GM18870 (cell line): ENCODE results near the gene MAP3K2.

Experiments
- ATAC-seq: cut with Tn5 transposase; IDR thresholded peaks from one replicate; pipeline ENCODE4 v1.9.1; 2021; ENCODE audit warnings: moderate library complexity; ENCODE audit not compliant: unreplicated experiment

The MAP3K2 gene, protein sequence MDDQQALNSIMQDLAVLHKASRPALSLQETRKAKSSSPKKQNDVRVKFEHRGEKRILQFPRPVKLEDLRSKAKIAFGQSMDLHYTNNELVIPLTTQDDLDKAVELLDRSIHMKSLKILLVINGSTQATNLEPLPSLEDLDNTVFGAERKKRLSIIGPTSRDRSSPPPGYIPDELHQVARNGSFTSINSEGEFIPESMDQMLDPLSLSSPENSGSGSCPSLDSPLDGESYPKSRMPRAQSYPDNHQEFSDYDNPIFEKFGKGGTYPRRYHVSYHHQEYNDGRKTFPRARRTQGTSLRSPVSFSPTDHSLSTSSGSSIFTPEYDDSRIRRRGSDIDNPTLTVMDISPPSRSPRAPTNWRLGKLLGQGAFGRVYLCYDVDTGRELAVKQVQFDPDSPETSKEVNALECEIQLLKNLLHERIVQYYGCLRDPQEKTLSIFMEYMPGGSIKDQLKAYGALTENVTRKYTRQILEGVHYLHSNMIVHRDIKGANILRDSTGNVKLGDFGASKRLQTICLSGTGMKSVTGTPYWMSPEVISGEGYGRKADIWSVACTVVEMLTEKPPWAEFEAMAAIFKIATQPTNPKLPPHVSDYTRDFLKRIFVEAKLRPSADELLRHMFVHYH

DNA sequence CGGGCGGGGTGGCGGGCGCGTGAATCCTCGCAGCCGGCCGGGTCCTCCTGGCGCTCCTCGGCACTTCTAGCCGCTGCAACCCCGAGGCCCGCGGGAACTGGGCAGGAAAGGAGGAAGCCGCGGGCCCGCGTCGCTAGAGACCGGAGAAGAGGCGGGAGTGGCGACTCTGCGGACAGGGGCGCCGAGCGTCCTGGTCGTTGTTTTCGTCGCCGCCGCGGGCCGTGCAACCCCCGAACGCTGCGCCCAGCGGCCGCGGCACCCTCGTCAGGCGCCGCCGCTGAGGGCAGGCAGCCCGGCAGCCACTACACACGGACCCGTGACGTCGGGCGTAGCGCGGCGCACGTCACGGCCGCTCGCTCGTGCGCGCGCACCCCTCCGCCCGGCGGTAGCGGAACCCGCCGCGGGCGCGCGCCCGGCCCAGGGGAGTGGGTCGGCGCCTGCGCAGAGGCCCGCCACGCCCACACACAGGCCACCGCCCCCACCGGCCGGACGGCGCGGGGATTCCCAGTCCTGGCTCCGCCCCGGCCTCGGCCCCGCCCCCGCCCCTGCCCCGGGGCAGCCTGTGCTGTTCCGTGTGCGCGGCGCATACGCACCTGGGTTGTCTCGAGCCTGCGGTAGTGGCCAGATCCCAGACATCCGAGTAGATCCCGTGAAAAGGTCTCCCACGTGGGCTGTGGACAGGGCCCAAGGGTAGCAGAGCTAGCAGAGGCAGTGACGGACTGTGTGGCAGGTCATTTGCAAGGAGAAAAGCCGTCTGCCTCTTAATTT, at the start of gene MAP3K2:
TSS of gene MAP3K2 (minus strand) at position 321 of the 768 bp plus-strand sequence. CDS start 44,846 bp downstream, outside the sequence.
- ATAC-seq = peak; percentile 53

DNA sequence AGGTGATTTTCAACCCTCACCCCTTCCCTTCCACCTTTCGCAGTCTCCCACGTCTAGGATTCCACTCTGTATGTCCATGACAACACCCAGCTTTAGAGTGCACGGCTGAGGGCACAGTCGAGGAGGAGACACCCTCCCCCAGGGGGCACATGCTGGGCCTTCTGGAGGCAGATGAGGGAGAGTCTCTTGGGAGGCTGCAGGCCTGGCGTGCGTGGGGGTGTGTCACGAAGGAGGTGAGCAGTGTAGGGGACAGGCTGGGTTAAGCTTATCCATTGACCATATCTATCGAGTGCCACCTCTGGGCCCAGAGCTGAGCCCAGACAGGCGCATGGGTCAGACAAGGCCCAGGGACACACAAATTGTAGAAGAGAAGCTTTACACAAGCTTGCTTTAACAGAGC, 49.3 kb upstream of the MAP3K2 start:
- ATAC-seq = no peak

DNA sequence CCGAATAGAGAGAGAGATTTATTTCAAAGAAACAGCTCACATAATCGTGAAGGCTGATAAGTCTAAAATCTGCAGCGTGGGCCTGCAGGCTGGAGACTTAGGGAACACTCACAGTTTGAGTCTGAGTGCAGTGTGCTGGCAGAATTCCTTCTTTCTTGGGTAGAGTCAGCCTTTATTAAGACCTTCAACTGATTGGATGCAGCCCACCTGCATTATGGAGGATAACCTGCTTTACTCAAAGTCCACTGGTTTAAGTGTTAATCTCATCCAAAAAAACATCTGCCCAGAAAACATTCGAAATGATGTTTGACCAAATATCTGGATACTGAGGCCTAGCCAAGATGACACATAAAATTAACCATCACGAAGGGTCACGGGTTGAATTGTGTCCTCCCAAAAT, 46.7 kb upstream of the MAP3K2 start:
- no peak for ATAC-seq

DNA sequence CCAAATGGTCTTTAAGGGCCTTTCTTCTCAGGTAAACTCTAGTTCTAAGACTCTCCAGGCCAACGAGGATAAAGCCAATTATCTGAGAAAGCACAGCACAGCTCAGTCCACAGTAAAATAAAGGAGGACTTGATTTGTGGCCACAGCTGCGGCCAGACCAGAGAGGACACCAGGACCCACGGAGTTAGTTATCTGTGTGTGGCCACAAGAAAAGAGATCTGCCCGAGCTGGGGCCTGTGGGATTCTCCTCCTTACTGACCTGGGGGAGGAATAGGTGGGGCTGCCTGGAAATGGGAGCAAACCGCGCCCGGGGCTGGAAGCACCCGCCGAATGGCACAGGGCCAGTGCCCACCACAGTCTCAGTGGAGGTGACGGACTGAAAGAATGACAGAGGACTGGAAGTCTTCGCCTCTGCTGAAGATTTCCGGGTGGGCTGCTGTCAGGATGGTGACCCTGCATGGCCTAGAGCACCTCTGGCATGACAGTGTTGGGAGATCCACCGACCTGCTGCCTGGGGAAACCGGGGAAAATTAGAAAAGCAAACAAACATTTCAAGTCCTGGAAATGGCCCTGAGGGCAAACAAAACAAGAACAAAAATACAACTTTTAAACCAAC, 43.7 kb upstream of the MAP3K2 start:
- no peak for ATAC-seq

- ATAC-seq = no peak
These were observed 42.2 kb upstream of the MAP3K2 start for GRCh38 chr2:127429844-127430425.

- ATAC-seq = no peak
These were observed 41.5 kb upstream of the MAP3K2 start for GRCh38 chr2:127429291-127429690.

DNA sequence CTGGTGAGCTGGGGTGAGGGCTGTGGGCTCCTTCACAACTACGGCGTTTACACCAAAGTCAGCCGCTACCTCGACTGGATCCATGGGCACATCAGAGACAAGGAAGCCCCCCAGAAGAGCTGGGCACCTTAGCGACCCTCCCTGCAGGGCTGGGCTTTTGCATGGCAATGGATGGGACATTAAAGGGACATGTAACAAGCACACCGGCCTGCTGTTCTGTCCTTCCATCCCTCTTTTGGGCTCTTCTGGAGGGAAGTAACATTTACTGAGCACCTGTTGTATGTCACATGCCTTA, 41.0 kb upstream of the MAP3K2 start:
- ATAC-seq = no peak

DNA sequence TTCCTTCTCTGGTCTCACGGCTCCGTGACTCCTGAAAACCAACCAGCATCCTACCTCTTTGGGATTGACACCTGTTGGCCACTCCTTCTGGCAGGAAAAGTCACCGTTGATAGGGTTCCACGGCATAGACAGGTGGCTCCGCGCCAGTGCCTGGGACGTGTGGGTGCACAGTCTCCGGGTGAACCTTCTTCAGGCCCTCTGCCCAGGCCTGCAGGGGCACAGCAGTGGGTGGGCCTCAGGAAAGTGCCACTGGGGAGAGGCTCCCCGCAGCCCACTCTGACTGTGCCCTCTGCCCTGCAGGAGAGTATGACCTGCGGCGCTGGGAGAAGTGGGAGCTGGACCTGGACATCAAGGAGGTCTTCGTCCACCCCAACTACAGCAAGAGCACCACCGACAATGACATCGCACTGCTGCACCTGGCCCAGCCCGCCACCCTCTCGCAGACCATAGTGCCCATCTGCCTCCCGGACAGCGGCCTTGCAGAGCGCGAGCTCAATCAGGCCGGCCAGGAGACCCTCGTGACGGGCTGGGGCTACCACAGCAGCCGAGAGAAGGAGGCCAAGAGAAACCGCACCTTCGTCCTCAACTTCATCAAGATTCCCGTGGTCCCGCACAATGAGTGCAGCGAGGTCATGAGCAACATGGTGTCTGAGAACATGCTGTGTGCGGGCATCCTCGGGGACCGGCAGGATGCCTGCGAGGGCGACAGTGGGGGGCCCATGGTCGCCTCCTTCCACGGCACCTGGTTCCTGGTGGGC, 40.5 kb upstream of the MAP3K2 start:
- no peak for ATAC-seq

GRCh38 chr2:127427376-127428056, 39.7 kb upstream of the MAP3K2 start:
- no peak for ATAC-seq

- ATAC-seq = no peak
These were observed 39.0 kb upstream of the MAP3K2 start for GRCh38 chr2:127426501-127427354.

- no peak for ATAC-seq
These were observed 38.0 kb upstream of the MAP3K2 start for GRCh38 chr2:127425540-127426490.

DNA sequence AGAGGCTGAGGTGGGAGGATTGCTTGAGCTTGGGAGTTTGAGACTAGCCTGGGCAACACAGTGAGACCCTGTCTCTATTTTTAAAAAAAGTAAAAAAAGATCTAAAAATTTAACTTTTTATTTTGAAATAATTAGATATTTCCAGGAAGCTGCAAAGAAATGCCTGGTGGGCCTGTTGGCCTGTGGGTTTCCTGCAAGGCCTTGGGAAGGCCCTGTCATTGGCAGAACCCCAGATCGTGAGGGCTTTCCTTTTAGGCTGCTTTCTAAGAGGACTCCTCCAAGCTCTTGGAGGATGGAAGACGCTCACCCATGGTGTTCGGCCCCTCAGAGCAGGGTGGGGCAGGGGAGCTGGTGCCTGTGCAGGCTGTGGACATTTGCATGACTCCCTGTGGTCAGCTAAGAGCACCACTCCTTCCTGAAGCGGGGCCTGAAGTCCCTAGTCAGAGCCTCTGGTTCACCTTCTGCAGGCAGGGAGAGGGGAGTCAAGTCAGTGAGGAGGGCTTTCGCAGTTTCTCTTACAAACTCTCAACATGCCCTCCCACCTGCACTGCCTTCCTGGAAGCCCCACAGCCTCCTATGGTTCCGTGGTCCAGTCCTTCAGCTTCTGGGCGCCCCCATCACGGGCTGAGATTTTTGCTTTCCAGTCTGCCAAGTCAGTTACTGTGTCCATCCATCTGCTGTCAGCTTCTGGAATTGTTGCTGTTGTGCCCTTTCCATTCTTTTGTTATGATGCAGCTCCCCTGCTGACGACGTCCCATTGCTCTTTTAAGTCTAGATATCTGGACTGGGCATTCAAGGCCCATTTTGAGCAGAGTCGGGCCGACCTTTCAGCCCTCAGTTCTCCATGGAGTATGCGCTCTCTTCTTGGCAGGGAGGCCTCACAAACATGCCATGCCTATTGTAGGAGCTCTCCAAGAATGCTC, 37.1 kb upstream of the MAP3K2 start:
- no peak for ATAC-seq

DNA sequence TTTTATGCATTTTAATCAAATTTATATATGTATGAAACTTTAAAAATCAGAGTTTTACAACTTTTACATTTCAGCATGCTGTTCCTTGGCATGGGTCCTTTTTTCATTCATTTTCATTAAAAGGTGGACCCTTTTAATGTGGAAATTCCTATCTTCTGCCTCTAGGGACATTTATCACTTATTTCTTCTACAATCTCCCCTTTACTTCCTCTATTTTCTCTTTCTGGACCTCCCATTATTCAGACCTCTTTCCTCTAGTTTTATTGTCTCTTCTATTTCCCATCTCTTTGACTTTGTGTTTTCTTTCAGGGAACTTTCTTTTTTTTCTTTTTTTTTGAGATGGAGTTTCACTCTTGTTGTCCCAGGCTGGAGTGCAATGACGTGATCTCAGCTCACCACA, 36.1 kb upstream of the MAP3K2 start:
- no peak for ATAC-seq

- no peak for ATAC-seq
These were observed 35.7 kb upstream of the MAP3K2 start for GRCh38 chr2:127423478-127423843.

DNA sequence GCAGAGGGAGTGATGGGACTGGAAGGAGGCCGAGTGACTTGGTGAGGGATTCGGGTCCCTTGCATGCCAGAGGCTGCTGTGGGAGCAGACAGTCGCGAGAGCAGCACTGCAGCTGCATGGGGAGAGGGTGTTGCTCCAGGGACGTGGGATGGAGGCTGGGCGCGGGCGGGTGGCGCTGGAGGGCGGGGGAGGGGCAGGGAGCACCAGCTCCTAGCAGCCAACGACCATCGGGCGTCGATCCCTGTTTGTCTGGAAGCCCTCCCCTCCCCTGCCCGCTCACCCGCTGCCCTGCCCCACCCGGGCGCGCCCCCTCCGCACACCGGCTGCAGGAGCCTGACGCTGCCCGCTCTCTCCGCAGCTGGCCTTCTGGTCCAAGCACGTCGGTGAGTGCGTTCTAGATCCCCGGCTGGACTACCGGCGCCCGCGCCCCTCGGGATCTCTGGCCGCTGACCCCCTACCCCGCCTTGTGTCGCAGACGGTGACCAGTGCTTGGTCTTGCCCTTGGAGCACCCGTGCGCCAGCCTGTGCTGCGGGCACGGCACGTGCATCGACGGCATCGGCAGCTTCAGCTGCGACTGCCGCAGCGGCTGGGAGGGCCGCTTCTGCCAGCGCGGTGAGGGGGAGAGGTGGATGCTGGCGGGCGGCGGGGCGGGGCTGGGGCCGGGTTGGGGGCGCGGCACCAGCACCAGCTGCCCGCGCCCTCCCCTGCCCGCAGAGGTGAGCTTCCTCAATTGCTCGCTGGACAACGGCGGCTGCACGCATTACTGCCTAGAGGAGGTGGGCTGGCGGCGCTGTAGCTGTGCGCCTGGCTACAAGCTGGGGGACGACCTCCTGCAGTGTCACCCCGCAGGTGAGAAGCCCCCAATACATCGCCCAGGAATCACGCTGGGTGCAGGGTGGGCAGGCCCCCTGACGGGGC, 35.0 kb upstream of the MAP3K2 start:
- no peak for ATAC-seq
